ENCODE data around the gene GATAD1. TPM values are rescaled to one million over a fixed set of nuclear protein-coding genes. Genes with fewer than 3 reads are reported as not detected.

GATAD1 gene
- total and polyA plus RNA-seq, 2 experiments from 2014 or later = 15.4 to 30.8 TPM

- peaks cover 2% of the 10 kb centered on the region; the same call in 1 of the 3 replicates for H3K4me1 Mint-ChIP-seq
- no peaks in the 10 kb centered on the region for H3K27me3 ChIP-seq (ENCODE audit: insufficient read depth)
- H3K9me3 Mint-ChIP-seq = no peaks in the 10 kb centered on the region
- H3K4me3 Mint-ChIP-seq = no peak overlapping the region
- ATAC-seq = no peak
- H3K4me3 ChIP-seq = no peak overlapping the region
- 0 out of 2 replicates have a peak, but pooled peaks cover 6% of the 10 kb centered on the region for H3K4me1 ChIP-seq (ENCODE audit: insufficient read depth)
- no peaks in the 10 kb centered on the region for H3K36me3 Mint-ChIP-seq (ENCODE audit: low read depth)
- H3K9me2 ChIP-seq (ENCODE audit: insufficient read depth) = 0 out of 2 replicates have a peak, but pooled peaks cover 4% of the 10 kb centered on the region
- H3K27ac Mint-ChIP-seq = no peak overlapping the region
- no peak overlapping the region for H2AFZ ChIP-seq
- H3K36me3 ChIP-seq (ENCODE audit: insufficient read depth) = no peaks in the 10 kb centered on the region
- no peaks in the 10 kb centered on the region for H3K79me2 ChIP-seq (replicated peaks; ENCODE audit: insufficient read depth)
- TF ChIP-seq ZNF462 (CRISPR knock-in tag; IDR thresholded peaks at IDR 0.05) (no peak), ZNF114 (CRISPR knock-in tag; IDR thresholded peaks at IDR 0.05) (no peak), CREB1 (CRISPR knock-in tag; IDR thresholded peaks at IDR 0.05; ENCODE audit: low read depth) (no peak), ZNF331 (CRISPR knock-in tag; IDR thresholded peaks at IDR 0.05; ENCODE audit: low read depth) (no peak), STAT1 (IDR thresholded peaks at IDR 0.05; ENCODE audit: unreplicated experiment) (no peak), REST (IDR thresholded peaks at IDR 0.05; ENCODE audit: unreplicated experiment) (no peak), JUNB (IDR thresholded peaks at IDR 0.05; ENCODE audit: unreplicated experiment) (no peak), EZH2phosphoT487 (IDR thresholded peaks at IDR 0.05; ENCODE audit: unreplicated experiment) (no peak), NANOG (IDR thresholded peaks at IDR 0.05; ENCODE audit: borderline replicate concordance) (no peak), ETS1 (IDR thresholded peaks at IDR 0.05) (no peak), CTCF (conservative IDR thresholded peaks at IDR 0.05; ENCODE audit: low read depth in 2 of 2) (no peak), POLR2AphosphoS5 (IDR thresholded peaks at IDR 0.05; ENCODE audit: low read depth) (no peak), EZH2 (IDR thresholded peaks at IDR 0.05; ENCODE audit: low read depth, unreplicated experiment) (no peak)
- no peaks in the 10 kb centered on the region for H3F3A ChIP-seq (replicated peaks; ENCODE audit: low read depth)
- H4K20me1 ChIP-seq (replicated peaks; ENCODE audit: insufficient read depth) = no peaks in the 10 kb centered on the region
- no peak overlapping the region for H3K4me2 ChIP-seq
- H3K27ac ChIP-seq (ENCODE audit: low read depth) = no peak overlapping the region
- no peak for DNase-seq (ENCODE audit: low spot score)
- no peaks in the 10 kb centered on the region for H3K27me3 Mint-ChIP-seq (ENCODE audit: insufficient read depth, low read depth, poor library complexity)
These were observed 34.5 kb upstream of the GATAD1 start for GRCh38 chr7:92412745-92413144.

Data from GM23338 (cell line).